GM23338 (cell line): ENCODE results near the gene FKRP.

Source experiments
- CREB1 ChIP-seq: fragments of 250-450 bp; sonication (Bioruptor Pico); IDR thresholded peaks from 2 replicates; pipeline ENCODE4 v1.5.0; 2020; ENCODE audit warnings: low read depth, mild to moderate bottlenecking, moderate library complexity
- CTCF ChIP-seq, 2 experiments: fragments of 200-600 bp in 1 of 2; sonication (generic) in 1 of 2; conservative IDR thresholded peaks; 2 replicates each; pipeline versions ENCODE4 v1.5.1 to v1.6.1; 2016 to 2017; ENCODE audit warnings: antibody characterized with exemption in 2 of 2, low read depth in 2 of 2, mild to moderate bottlenecking in 2 of 2, moderate library complexity in 1 of 2
- EZH2 ChIP-seq: fragments of 200-600 bp; sonication (generic); IDR thresholded peaks from one replicate; pipeline ENCODE4 v1.8.0; 2017; ENCODE audit warnings: antibody characterized with exemption, mild to moderate bottlenecking, low read depth; ENCODE audit not compliant: unreplicated experiment
- EZH2phosphoT487 ChIP-seq: fragments of 200-600 bp; sonication (generic); IDR thresholded peaks from one replicate; pipeline ENCODE4 v1.8.1; 2018; ENCODE audit warnings: antibody characterized with exemption; ENCODE audit not compliant: unreplicated experiment
- NANOG ChIP-seq: IDR thresholded peaks from 2 replicates; pipeline ENCODE4 v1.6.1; 2016; ENCODE audit warnings: antibody characterized with exemption, borderline replicate concordance
- POLR2AphosphoS5 ChIP-seq: IDR thresholded peaks from 2 replicates; pipeline ENCODE4 v1.6.1; 2016; ENCODE audit warnings: antibody characterized with exemption, low read depth
- REST ChIP-seq: IDR thresholded peaks from one replicate; pipeline ENCODE4 v1.6.1; 2018; ENCODE audit warnings: antibody characterized with exemption; ENCODE audit not compliant: unreplicated experiment
- ZNF114 ChIP-seq: fragments of 250-450 bp; sonication (Bioruptor Pico); IDR thresholded peaks from 2 replicates; pipeline ENCODE4 v1.5.0; 2020; ENCODE audit warnings: mild to moderate bottlenecking, moderate library complexity
- ZNF331 ChIP-seq: fragments of 250-450 bp; sonication (Bioruptor Pico); IDR thresholded peaks from 2 replicates; pipeline ENCODE4 v1.5.0; 2020; ENCODE audit warnings: low read depth, mild to moderate bottlenecking, moderate library complexity

DNA sequence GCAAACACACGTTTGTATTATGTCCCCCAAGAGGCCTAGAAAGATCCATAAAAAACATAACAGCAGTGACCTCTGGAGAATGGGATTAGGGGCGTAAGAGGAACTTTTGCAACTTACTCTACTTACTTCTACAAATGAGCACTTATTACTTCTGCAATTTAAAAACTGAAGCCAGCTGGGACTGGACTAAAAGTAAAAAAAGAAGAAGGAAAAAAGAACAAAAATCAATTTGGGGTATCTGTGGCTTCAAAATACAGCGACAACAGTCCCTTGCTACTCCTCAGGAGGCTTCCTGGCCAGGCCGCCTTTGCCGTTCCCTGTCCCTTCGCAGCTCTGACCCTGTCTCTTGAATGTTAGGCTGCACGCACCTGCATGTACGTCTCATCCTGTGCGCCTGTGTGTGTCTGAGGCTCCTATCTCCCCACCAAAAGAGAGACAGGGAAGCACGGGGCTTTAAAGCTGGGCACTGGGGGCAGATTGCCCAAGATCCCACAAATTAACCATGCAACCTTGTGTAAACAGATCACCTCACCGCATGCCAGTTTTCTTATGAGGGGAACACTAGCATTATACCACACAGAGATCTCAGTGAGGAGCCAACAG, 12.1 kb upstream of the FKRP start:
- TF ChIP-seq CTCF (conservative IDR thresholded peaks at IDR 0.05; ENCODE audit: low read depth in 2 of 2) (no peak), CREB1 (no peak), EZH2 (no peak), POLR2AphosphoS5 (no peak), ZNF114 (CRISPR knock-in tag) (no peak), REST (no peak), NANOG (no peak), ZNF331 (no peak), EZH2phosphoT487 (no peak)
